Neural cell (in vitro differentiated cells): Measurements from ENCODE around the gene VWA8. TPM values are rescaled to one million over a fixed set of nuclear protein-coding genes. Genes with fewer than 3 reads are reported as not detected.
"Not testable (repeated sequence)": the region's sequence is repeated elsewhere in the genome, so short reads cannot be mapped to it uniquely, and the experiment has no call there.

Experiments used
- H2AFZ ChIP-seq: fragments of 200-600, 300-800 bp; sonication (generic), shearing (Covaris generic); 2 replicates; pipeline ENCODE4 v1.6.0; 2014; ENCODE audit warnings: low read depth, mild to moderate bottlenecking, antibody characterized with exemption, low read length, moderate library complexity
- H3F3A ChIP-seq: fragments of 200-600 bp; shearing (Covaris generic); 2 replicates; pipeline ENCODE4 v1.6.1; 2016; ENCODE audit warnings: mild to moderate bottlenecking, moderate library complexity, mixed read lengths, antibody characterized with exemption, low read length; ENCODE audit not compliant: insufficient read depth, poor library complexity, severe bottlenecking
- H3K27ac ChIP-seq: fragments of 200-600, 300-800 bp; sonication (generic), shearing (Covaris generic); 2 replicates; pipeline ENCODE4 v1.5.1; 2014; ENCODE audit warnings: mild to moderate bottlenecking, low read length, moderate library complexity
- H3K27me3 ChIP-seq: fragments of 300-800, 200-600 bp; sonication (generic), shearing (Covaris generic); 2 replicates; pipeline ENCODE4 v1.6.0; 2014; ENCODE audit warnings: mild to moderate bottlenecking, low read depth, low read length, moderate library complexity; ENCODE audit not compliant: insufficient read depth
- H3K36me3 ChIP-seq: fragments of 300-800, 200-600 bp; sonication (generic), shearing (Covaris generic); 2 replicates; pipeline ENCODE4 v1.5.1; 2014; ENCODE audit warnings: mild to moderate bottlenecking, antibody characterized with exemption, low read length, moderate library complexity; ENCODE audit not compliant: insufficient read depth
- H3K4me2 ChIP-seq: fragments of 300-800, 200-600 bp; sonication (generic), shearing (Covaris generic); 2 replicates; pipeline ENCODE4 v1.6.0; 2014; ENCODE audit warnings: mild to moderate bottlenecking, low read length
- H3K4me3 ChIP-seq: fragments of 300-800, 200-600 bp; sonication (generic), shearing (Covaris generic); 2 replicates; pipeline ENCODE4 v1.5.1; 2014; ENCODE audit warnings: mild to moderate bottlenecking, low read length, moderate library complexity
- H3K79me2 ChIP-seq: fragments of 200-600 bp; shearing (Covaris generic); replicated peaks from 2 replicates; pipeline ENCODE4 v1.6.0; 2014; ENCODE audit warnings: mild to moderate bottlenecking, low read length, moderate library complexity; ENCODE audit not compliant: insufficient read depth
- H3K9ac ChIP-seq: fragments of 300-800, 200-600 bp; sonication (generic), shearing (Covaris generic); 2 replicates; pipeline ENCODE4 v1.6.1; 2016; ENCODE audit warnings: mild to moderate bottlenecking, low read length, mixed read lengths
- H3K9me2 ChIP-seq: fragments of 200-600 bp; shearing (Covaris generic); 2 replicates; pipeline ENCODE4 v1.6.1; 2016; ENCODE audit warnings: mild to moderate bottlenecking, low read length, mixed read lengths; ENCODE audit not compliant: insufficient read depth
- H3K9me3 ChIP-seq: fragments of 200-600, 300-800 bp; sonication (generic), shearing (Covaris generic); 2 replicates; pipeline ENCODE4 v1.6.1; 2016; ENCODE audit warnings: mild to moderate bottlenecking, mixed run types, low read length, moderate library complexity, mixed read lengths
- H4K20me1 ChIP-seq: fragments of 200-600 bp; shearing (Covaris generic); 2 replicates; pipeline ENCODE4 v1.6.1; 2016; ENCODE audit warnings: mild to moderate bottlenecking, mixed run types; ENCODE audit not compliant: insufficient read depth
- CTCF ChIP-seq: fragments of 450-650 bp; IDR thresholded peaks from 2 replicates; pipeline ENCODE4 v1.5.1; 2014; ENCODE audit warnings: antibody characterized with exemption, mild to moderate bottlenecking, moderate library complexity; ENCODE audit not compliant: poor library complexity, severe bottlenecking
- EP300 ChIP-seq: fragments of 450-650 bp; conservative IDR thresholded peaks from 2 replicates; pipeline ENCODE4 v1.6.1; 2014; ENCODE audit warnings: antibody characterized with exemption, mild to moderate bottlenecking, moderate library complexity; ENCODE audit not compliant: poor library complexity, severe bottlenecking
- EZH2 ChIP-seq: fragments of 200-600, 300-800 bp; shearing (Covaris generic), sonication (generic); IDR thresholded peaks from 2 replicates; pipeline ENCODE4 v1.6.1; 2014; ENCODE audit warnings: antibody characterized with exemption, low read length, borderline replicate concordance, mild to moderate bottlenecking; ENCODE audit not compliant: insufficient read depth, poor library complexity, severe bottlenecking
- MXI1 ChIP-seq: fragments of 450-650 bp; conservative IDR thresholded peaks from 2 replicates; pipeline ENCODE4 v1.6.1; 2014; ENCODE audit warnings: antibody characterized with exemption, mild to moderate bottlenecking; ENCODE audit not compliant: poor library complexity, severe bottlenecking
- POLR2AphosphoS5 ChIP-seq: IDR thresholded peaks from 2 replicates; pipeline ENCODE4 v1.6.1; 2012
- RAD21 ChIP-seq: fragments of 450-650 bp; conservative IDR thresholded peaks from 2 replicates; pipeline ENCODE4 v1.6.1; 2014; ENCODE audit warnings: antibody characterized with exemption, mild to moderate bottlenecking, moderate library complexity
- REST ChIP-seq: IDR thresholded peaks from 2 replicates; pipeline ENCODE4 v1.6.1; 2012; ENCODE audit warnings: borderline replicate concordance
- SMC3 ChIP-seq: fragments of 450-650 bp; conservative IDR thresholded peaks from 2 replicates; pipeline ENCODE4 v1.6.1; 2014; ENCODE audit warnings: antibody characterized with exemption, mild to moderate bottlenecking, moderate library complexity; ENCODE audit not compliant: poor library complexity
- TAF1 ChIP-seq: IDR thresholded peaks from 2 replicates; pipeline ENCODE4 v1.6.1; 2012; ENCODE audit warnings: low read depth
- polyA plus RNA-seq: library from polyadenylated mRNA; depleted of rRNA; stranded (reverse); fragments of >200 nt; gene quantifications from 2 replicates; pipeline ENCODE4 v1.2.3, GENCODE V29; 2014

VWA8 gene
- polyA plus RNA-seq, 1 donor from 2014 or later: 3.6 TPM

- Histone ChIP-seq H3K27ac (no peak overlapping the region), H3K4me3 (no peak overlapping the region), H3K4me2 (no peak overlapping the region), H3K36me3 (no peaks in the 10 kb centered on the region), H3K9ac (no peak overlapping the region), H4K20me1 (no peaks in the 10 kb centered on the region), H3K9me2 (no peaks in the 10 kb centered on the region), H3K9me3 (no peaks in the 10 kb centered on the region), H2AFZ (no peak overlapping the region), H3K79me2 (peaks cover 4% of the 10 kb centered on the region), H3F3A (no peaks in the 10 kb centered on the region), H3K27me3 (no peaks in the 10 kb centered on the region)
- TF ChIP-seq RAD21 (no peak), SMC3 (no peak), TAF1 (no peak), CTCF (no peak), POLR2AphosphoS5 (no peak)
Observed at GRCh38 chr13:41954226-41954625, 6.7 kb downstream of the VWA8 start.

DNA sequence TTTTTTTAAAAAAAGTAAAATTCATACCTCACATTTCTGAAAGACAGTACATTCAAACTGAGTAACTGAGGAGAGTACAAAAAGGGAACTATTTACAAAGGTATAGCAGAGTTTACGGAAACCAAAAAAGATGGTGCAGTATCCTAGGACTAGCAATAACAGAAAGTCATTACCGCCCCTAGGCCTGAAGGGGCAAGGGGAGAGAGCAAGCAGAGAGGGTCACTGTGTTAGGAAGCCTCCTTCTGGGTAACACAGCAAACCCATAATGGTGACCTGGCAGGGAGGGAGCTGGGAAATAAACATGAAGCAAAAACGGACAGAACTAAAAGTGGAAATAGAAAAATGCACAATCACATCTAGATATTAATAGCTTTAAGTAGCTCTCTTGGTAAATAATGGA lies 8.2 kb downstream of the VWA8 start:
- no peak overlapping the region for H3K4me2 ChIP-seq
- H3K9me2 ChIP-seq: no peaks in the 10 kb centered on the region
- no peak overlapping the region for H2AFZ ChIP-seq
- H3K9ac ChIP-seq: no peak overlapping the region
- TF ChIP-seq TAF1: no peak
- TF ChIP-seq REST: no peak
- TF ChIP-seq MXI1: no peak
- no peak for TF ChIP-seq POLR2AphosphoS5
- no peak for TF ChIP-seq CTCF
- no peak for TF ChIP-seq SMC3
- TF ChIP-seq RAD21: no peak
- no peak for TF ChIP-seq EP300
- TF ChIP-seq EZH2: no peak
- no peaks in the 10 kb centered on the region for H3K27me3 ChIP-seq
- H3K36me3 ChIP-seq: no peaks in the 10 kb centered on the region
- H3K9me3 ChIP-seq: no peaks in the 10 kb centered on the region
- no peak overlapping the region for H3K27ac ChIP-seq
- no peaks in the 10 kb centered on the region for H3K79me2 ChIP-seq
- no peaks in the 10 kb centered on the region for H3F3A ChIP-seq
- H4K20me1 ChIP-seq: no peaks in the 10 kb centered on the region
- H3K4me3 ChIP-seq: no peak overlapping the region

DNA sequence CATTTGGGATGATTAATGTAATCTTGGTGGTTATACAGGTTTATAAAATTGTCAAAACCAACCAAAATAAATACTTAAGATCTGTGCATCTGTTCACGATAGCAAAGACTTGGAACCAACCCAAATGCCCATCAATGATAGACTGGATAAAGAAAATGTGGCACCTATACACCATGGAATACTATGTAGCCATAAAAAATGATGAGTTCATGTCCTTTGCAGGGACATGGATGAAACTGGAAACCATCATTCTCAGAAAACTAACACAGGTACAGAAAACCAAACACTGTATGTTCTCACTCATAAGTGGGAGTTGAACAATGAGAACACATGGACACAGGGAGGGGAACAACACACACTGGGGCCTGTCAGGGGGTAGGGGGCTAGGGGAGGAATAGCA lies 11.8 kb downstream of the VWA8 start:
- not testable (repeated sequence) for H3K4me3 ChIP-seq, H3K4me2 ChIP-seq, H3K9me3 ChIP-seq, H3K27me3 ChIP-seq, H4K20me1 ChIP-seq, H3K27ac ChIP-seq, H3F3A ChIP-seq, H3K79me2 ChIP-seq, H3K9me2 ChIP-seq, H3K9ac ChIP-seq, H3K36me3 ChIP-seq, H2AFZ ChIP-seq
